GM10266 (cell line): ENCODE results near the gene ATP5PB.
A peak's percentile ranks its signal among the peaks of the same experiment; 100 is the strongest.

ENCODE experiments used
- DNase-seq: peaks from one replicate; pipeline ENCODE4 v3.0.0; 2012; ENCODE audit errors: extremely low spot score
- CTCF ChIP-seq: IDR thresholded peaks from 2 replicates; pipeline ENCODE4 v1.5.1; 2012; ENCODE audit warnings: mild to moderate bottlenecking, low read depth; ENCODE audit not compliant: control insufficient read depth, insufficient read depth; ENCODE audit errors: missing control alignments

Gene ATP5PB

GRCh38 chr1:111475701-111476100, 26.4 kb downstream of the ATP5PB start:
- no peak for DNase-seq
- TF ChIP-seq CTCF: no peak

GRCh38 chr1:111476214-111476613, 26.9 kb downstream of the ATP5PB start:
- DNase-seq: no peak
- TF ChIP-seq CTCF: no peak

- TF ChIP-seq CTCF: no peak
- DNase-seq: peak; percentile 46
These were observed 27.6 kb downstream of the ATP5PB start for GRCh38 chr1:111476761-111477309.

- no peak for DNase-seq
These were observed 31.4 kb downstream of the ATP5PB start for GRCh38 chr1:111480674-111481073.

GRCh38 chr1:111481387-111482221, 32.3 kb downstream of the ATP5PB start:
- DNase-seq: peak; percentile 64
- TF ChIP-seq CTCF: peak; percentile 89

More at GRCh38 chr1:111480674-111481073, 31.4 kb downstream of the ATP5PB start:
- no peak for TF ChIP-seq CTCF

GRCh38 chr1:111483166-111483565, 33.9 kb downstream of the ATP5PB start:
- DNase-seq: no peak
- TF ChIP-seq CTCF: no peak

GRCh38 chr1:111483876-111484275, 34.6 kb downstream of the ATP5PB start:
- no peak for TF ChIP-seq CTCF

More at GRCh38 chr1:111483876-111484275, 34.6 kb downstream of the ATP5PB start:
- no peak for DNase-seq
